H9 (cell line): ENCODE data around the gene TMEM178B. TPM values are rescaled to one million over a fixed set of nuclear protein-coding genes. Genes with fewer than 3 reads are reported as not detected.

Experiments used
- DNase-seq: peaks from one replicate; pipeline ENCODE4 v3.0.0-alpha.2; 2017
- H2AFZ ChIP-seq: one replicate; pipeline ENCODE4 v1.6.1; 2013; ENCODE audit warnings: mild to moderate bottlenecking, low read length, control low read depth, moderate library complexity
- H2AK5ac ChIP-seq: 2 replicates; pipeline ENCODE4 v1.6.1; 2013; ENCODE audit warnings: low read length, control low read depth, mixed read lengths; ENCODE audit not compliant: insufficient read length
- H2BK120ac ChIP-seq: one replicate; pipeline ENCODE4 v1.6.1; 2013; ENCODE audit warnings: low read depth, mild to moderate bottlenecking, low read length, control low read depth, inconsistent platforms; ENCODE audit not compliant: poor library complexity, severe bottlenecking
- H2BK12ac ChIP-seq: 2 replicates; pipeline ENCODE4 v1.6.1; 2013; ENCODE audit warnings: low read length, control low read depth, mixed read lengths, low read depth; ENCODE audit not compliant: insufficient read length
- H2BK15ac ChIP-seq: 2 replicates; pipeline ENCODE4 v1.6.1; 2013; ENCODE audit warnings: low read depth, low read length, control low read depth
- H2BK20ac ChIP-seq: one replicate; pipeline ENCODE4 v1.6.1; 2013; ENCODE audit warnings: low read depth, mild to moderate bottlenecking, low read length, control low read depth, inconsistent platforms; ENCODE audit not compliant: poor library complexity, severe bottlenecking
- H2BK5ac ChIP-seq: 2 replicates; pipeline ENCODE4 v1.6.1; 2013; ENCODE audit warnings: low read length, control low read depth, mixed read lengths; ENCODE audit not compliant: insufficient read length
- H3K14ac ChIP-seq: 2 replicates; pipeline ENCODE4 v1.6.1; 2013; ENCODE audit warnings: low read length, control low read depth; ENCODE audit not compliant: insufficient read depth
- H3K18ac ChIP-seq: 2 replicates; pipeline ENCODE4 v1.6.1; 2013; ENCODE audit warnings: low read depth, mild to moderate bottlenecking, mixed read lengths, low read length, control low read depth; ENCODE audit not compliant: insufficient read length
- H3K23ac ChIP-seq: 2 replicates; pipeline ENCODE4 v1.6.1; 2013; ENCODE audit warnings: low read length, control low read depth, mixed read lengths, low read depth; ENCODE audit not compliant: insufficient read length
- H3K23me2 ChIP-seq: 2 replicates; pipeline ENCODE4 v1.6.1; 2013; ENCODE audit warnings: low read depth, mild to moderate bottlenecking, mixed read lengths, low read length, control low read depth; ENCODE audit not compliant: insufficient read length, poor library complexity, severe bottlenecking
- H3K27ac ChIP-seq: 2 replicates; pipeline ENCODE4 v1.5.1; 2013; ENCODE audit warnings: low read length, control low read depth, mixed read lengths, low read depth; ENCODE audit not compliant: insufficient read length
- H3K27me3 ChIP-seq: 2 replicates; pipeline ENCODE4 v1.6.1; 2013; ENCODE audit warnings: low read length, control low read depth, inconsistent platforms; ENCODE audit not compliant: insufficient read depth
- H3K4ac ChIP-seq: 2 replicates; pipeline ENCODE4 v1.6.1; 2013; ENCODE audit warnings: low read depth, mild to moderate bottlenecking, control low read depth, inconsistent platforms, low read length, moderate library complexity
- H3K4me1 ChIP-seq: 2 replicates; pipeline ENCODE4 v1.6.1; 2013; ENCODE audit warnings: low read length, control low read depth, inconsistent platforms; ENCODE audit not compliant: insufficient read depth
- H3K4me2 ChIP-seq: 2 replicates; pipeline ENCODE4 v1.6.1; 2013; ENCODE audit warnings: low read length, control low read depth, mixed read lengths; ENCODE audit not compliant: insufficient read length, insufficient read depth
- H3K56ac ChIP-seq: 2 replicates; pipeline ENCODE4 v1.6.1; 2013; ENCODE audit warnings: low read depth, mild to moderate bottlenecking, mixed read lengths, low read length, control low read depth; ENCODE audit not compliant: insufficient read length
- H3K79me1 ChIP-seq: 2 replicates; pipeline ENCODE4 v1.6.1; 2013; ENCODE audit warnings: low read depth, mild to moderate bottlenecking, moderate library complexity, low read length, control low read depth, inconsistent platforms; ENCODE audit not compliant: insufficient read depth, poor library complexity, severe bottlenecking
- H3K79me2 ChIP-seq: 2 replicates; pipeline ENCODE4 v1.6.1; 2013; ENCODE audit warnings: low read length, control low read depth, inconsistent platforms; ENCODE audit not compliant: insufficient read depth
- H3K9ac ChIP-seq: 2 replicates; pipeline ENCODE4 v1.6.1; 2013; ENCODE audit warnings: low read length, control low read depth, mixed read lengths; ENCODE audit not compliant: insufficient read length; ENCODE audit errors: extremely low read depth
- H3K9me3 ChIP-seq: one replicate; pipeline ENCODE4 v1.6.1; 2013; ENCODE audit warnings: low read depth, low read length, inconsistent platforms; ENCODE audit not compliant: control insufficient read depth
- H3T11ph ChIP-seq: one replicate; pipeline ENCODE4 v1.6.1; 2013; ENCODE audit warnings: mild to moderate bottlenecking, low read length, control low read depth, inconsistent platforms
- H4K20me1 ChIP-seq: one replicate; pipeline ENCODE4 v1.6.1; 2013; ENCODE audit not compliant: control insufficient read depth, insufficient read length, insufficient read depth
- H4K5ac ChIP-seq: 2 replicates; pipeline ENCODE4 v1.6.1; 2013; ENCODE audit warnings: low read depth, mild to moderate bottlenecking, mixed read lengths, low read length, control low read depth; ENCODE audit not compliant: insufficient read length
- H4K8ac ChIP-seq: replicated peaks from 2 replicates; pipeline ENCODE4 v1.6.1; 2013; ENCODE audit warnings: low read length, control low read depth, mixed read lengths, low read depth; ENCODE audit not compliant: insufficient read length
- H4K91ac ChIP-seq: 2 replicates; pipeline ENCODE4 v1.6.1; 2013; ENCODE audit warnings: low read depth, mild to moderate bottlenecking, moderate library complexity, mixed read lengths, low read length, control low read depth; ENCODE audit not compliant: insufficient read length
- H3K27ac Mint-ChIP-seq, 3 experiments: 2 replicates in 2 of 3; 3 replicates in 1 of 3; pipeline ENCODE4 v1.8.0; 2020 to 2021; ENCODE audit warnings: mixed read lengths in 3 of 3, mild to moderate bottlenecking in 1 of 3, moderate library complexity in 1 of 3
- H3K27me3 Mint-ChIP-seq: 2 replicates; pipeline ENCODE4 v1.8.0; 2021; ENCODE audit warnings: low read depth, mild to moderate bottlenecking, moderate library complexity, mixed read lengths
- H3K36me3 Mint-ChIP-seq, 3 experiments: 2 replicates in 2 of 3; 3 replicates in 1 of 3; pipeline ENCODE4 v1.8.0; 2020 to 2021; ENCODE audit warnings: low read depth in 3 of 3, mixed read lengths in 3 of 3; ENCODE audit not compliant: insufficient read depth in 1 of 3
- H3K4me1 Mint-ChIP-seq, 2 experiments: 2 replicates each; pipeline ENCODE4 v1.8.0; 2020; ENCODE audit warnings: mixed read lengths in 2 of 2
- H3K4me3 Mint-ChIP-seq, 2 experiments: 2 replicates in 1 of 2; 3 replicates in 1 of 2; pipeline ENCODE4 v1.8.0; 2020 to 2021; ENCODE audit warnings: mild to moderate bottlenecking in 2 of 2, mixed read lengths in 2 of 2, moderate library complexity in 1 of 2
- H3K9me3 Mint-ChIP-seq, 2 experiments: 2 replicates in 1 of 2; 3 replicates in 1 of 2; pipeline ENCODE4 v1.8.0; 2020; ENCODE audit warnings: mild to moderate bottlenecking in 2 of 2, mixed read lengths in 2 of 2, moderate library complexity in 1 of 2
- WGBS: extraction: QIAGEN DNeasy Blood & Tissue Kit; methylation state at CpG from one replicate; pipeline ENCODE4 v1.1.7; 2013; ENCODE audit warnings: missing lambda C conversion rate, low lambda C conversion rate, mixed read lengths; ENCODE audit not compliant: insufficient read length; ENCODE audit errors: extremely low coverage; 5-methylcytosine and 5-hydroxymethylcytosine counted together
- total RNA-seq: library from RNA; stranded (reverse); gene quantifications from 2 replicates; pipeline ENCODE4 v1.2.1, GENCODE V29; 2021
- TF ChIP-seq, protein P1 (sequence below): fragments of 200-600 bp; sonication (generic); conservative IDR thresholded peaks from 3 replicates; pipeline ENCODE4 v1.8.0; 2021; ENCODE audit warnings: antibody characterized with exemption, mild to moderate bottlenecking

The TMEM178B gene
- total RNA-seq, 1 experiment from 2014 or later, result 11.3 TPM

DNA sequence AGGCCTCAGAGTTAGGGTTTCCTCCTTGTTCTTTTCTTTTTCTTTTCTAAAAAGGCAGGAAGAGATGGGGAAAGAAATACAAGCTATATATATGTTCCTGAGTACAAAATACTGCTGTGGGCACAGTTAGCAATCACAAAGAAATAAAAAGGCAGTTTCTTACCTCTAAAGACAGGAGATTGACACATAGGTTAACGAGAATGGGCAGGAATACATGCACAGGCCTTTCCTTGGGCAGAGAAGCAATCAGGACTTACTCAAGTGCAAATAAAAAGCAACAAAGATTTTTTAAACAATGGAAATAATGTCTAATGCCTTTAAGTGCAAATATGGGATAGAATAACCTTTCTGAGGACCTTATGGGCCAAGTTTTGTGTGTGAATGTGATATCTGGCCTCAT lies 357.8 kb downstream of the TMEM178B start:
- TF ChIP-seq, protein P1, sequence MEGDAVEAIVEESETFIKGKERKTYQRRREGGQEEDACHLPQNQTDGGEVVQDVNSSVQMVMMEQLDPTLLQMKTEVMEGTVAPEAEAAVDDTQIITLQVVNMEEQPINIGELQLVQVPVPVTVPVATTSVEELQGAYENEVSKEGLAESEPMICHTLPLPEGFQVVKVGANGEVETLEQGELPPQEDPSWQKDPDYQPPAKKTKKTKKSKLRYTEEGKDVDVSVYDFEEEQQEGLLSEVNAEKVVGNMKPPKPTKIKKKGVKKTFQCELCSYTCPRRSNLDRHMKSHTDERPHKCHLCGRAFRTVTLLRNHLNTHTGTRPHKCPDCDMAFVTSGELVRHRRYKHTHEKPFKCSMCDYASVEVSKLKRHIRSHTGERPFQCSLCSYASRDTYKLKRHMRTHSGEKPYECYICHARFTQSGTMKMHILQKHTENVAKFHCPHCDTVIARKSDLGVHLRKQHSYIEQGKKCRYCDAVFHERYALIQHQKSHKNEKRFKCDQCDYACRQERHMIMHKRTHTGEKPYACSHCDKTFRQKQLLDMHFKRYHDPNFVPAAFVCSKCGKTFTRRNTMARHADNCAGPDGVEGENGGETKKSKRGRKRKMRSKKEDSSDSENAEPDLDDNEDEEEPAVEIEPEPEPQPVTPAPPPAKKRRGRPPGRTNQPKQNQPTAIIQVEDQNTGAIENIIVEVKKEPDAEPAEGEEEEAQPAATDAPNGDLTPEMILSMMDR, result no peak
- DNase-seq, result no peak
- H2AK5ac ChIP-seq, result no peak overlapping the region
- H4K91ac ChIP-seq, result no peak overlapping the region
- H3K14ac ChIP-seq, result no peak overlapping the region
- no peaks in the 10 kb centered on the region for H3K9me3 ChIP-seq
- H3T11ph ChIP-seq, result no peak overlapping the region
- Mint-ChIP-seq H3K4me1 (peaks cover 58 to 71% of the 10 kb centered on the region in 2 experiments), H3K27ac (peak overlapping the region; percentile 69 to 93 (median 92); a peak in 5 of 7 replicates), H3K9me3 (peaks cover 9% of the 10 kb centered on the region in 2 experiments), H3K4me3 (peak overlapping the region; percentile 2 to 69; a peak in 2 of 5 replicates), H3K27me3 (no peaks in the 10 kb centered on the region), H3K36me3 (peaks cover 7 to 12% (median 8%) of the 10 kb centered on the region in 3 experiments)
- H3K23ac ChIP-seq, result no peak overlapping the region
- H2BK15ac ChIP-seq, result no peak overlapping the region
- no peak overlapping the region for H2BK5ac ChIP-seq
- H4K8ac ChIP-seq, result no peak overlapping the region
- no peaks in the 10 kb centered on the region for H3K79me1 ChIP-seq
- no CpG with 5 or more reads among the region's 1 CpG for WGBS
- H3K27ac ChIP-seq, result peak overlapping the region; percentile 59
- H3K4me1 ChIP-seq, result peaks cover 20% of the 10 kb centered on the region; the same call in 1 of the 2 replicates
- no peak overlapping the region for H2BK12ac ChIP-seq
- H3K4me2 ChIP-seq, result no peak overlapping the region
- H4K5ac ChIP-seq, result no peak overlapping the region
- H3K23me2 ChIP-seq, result no peaks in the 10 kb centered on the region
- no peak overlapping the region for H2BK20ac ChIP-seq
- H3K27me3 ChIP-seq, result no peaks in the 10 kb centered on the region
- H2AFZ ChIP-seq, result no peak overlapping the region
- H3K56ac ChIP-seq, result no peak overlapping the region
- H3K18ac ChIP-seq, result no peak overlapping the region
- H3K9ac ChIP-seq, result no peak overlapping the region
- H4K20me1 ChIP-seq, result no peaks in the 10 kb centered on the region
- no peak overlapping the region for H2BK120ac ChIP-seq
- H3K4ac ChIP-seq, result no peak overlapping the region
- H3K79me2 ChIP-seq, result no peaks in the 10 kb centered on the region
